ENCODE measurements around the gene SSR2. TPM values are rescaled to one million over a fixed set of nuclear protein-coding genes. Genes with fewer than 3 reads are reported as not detected.

Gene SSR2
- total RNA-seq, 4 donors from 2014 or later, result 172 to 236 (median 212) TPM

GRCh38 chr1:156012051-156012817, 8.5 kb downstream of the SSR2 start:
- no peaks in the 10 kb centered on the region for H3K27me3 ChIP-seq
- peaks cover 9 to 95% (median 18%) of the 10 kb centered on the region in 3 donors for H3K36me3 ChIP-seq
- H3K27ac ChIP-seq, result no peak overlapping the region
- H3K4me1 ChIP-seq, result peaks cover 0 to 4% (median 0%) of the 10 kb centered on the region in 4 donors
- DNase-seq (ENCODE audit: low spot score in 2 of 2), result no peak
- TF ChIP-seq EP300 (IDR thresholded peaks at IDR 0.05) (no peak), POLR2A (IDR thresholded peaks at IDR 0.05) (no peak), CTCF (IDR thresholded peaks at IDR 0.05) (no peak)
- H3K4me3 ChIP-seq, result no peak overlapping the region
- H3K9me3 ChIP-seq, result no peaks in the 10 kb centered on the region
- 94% methylated on average over 4 of the region's 4 CpGs for WGBS, 2 donors

GRCh38 chr1:156009404-156009803, 11.3 kb downstream of the SSR2 start:
- H3K9me3 ChIP-seq, result no peaks in the 10 kb centered on the region
- peaks cover 0 to 6% (median 2%) of the 10 kb centered on the region in 4 donors for H3K4me1 ChIP-seq
- H3K36me3 ChIP-seq, result peaks cover 9 to 66% (median 16%) of the 10 kb centered on the region in 3 donors
- no peak for DNase-seq (ENCODE audit: low spot score in 2 of 2)
- no peaks in the 10 kb centered on the region for H3K27me3 ChIP-seq
- TF ChIP-seq CTCF (IDR thresholded peaks at IDR 0.05) (no peak), POLR2A (IDR thresholded peaks at IDR 0.05) (no peak), EP300 (IDR thresholded peaks at IDR 0.05) (no peak)
- peak overlapping the region in 1 of 4 donors; percentile 44 for H3K27ac ChIP-seq
- whole genome bisulfite sequencing, 2 donors, result 28 to 31% methylated on average over 3 of the region's 3 CpGs
- no peak overlapping the region for H3K4me3 ChIP-seq

GRCh38 chr1:156006666-156007376, 13.9 kb downstream of the SSR2 start:
- Histone ChIP-seq H3K27ac (peak overlapping the region; percentile 28 to 78 (median 57)), H3K36me3 (peaks cover 5 to 41% (median 7%) of the 10 kb centered on the region in 3 donors), H3K4me1 (peaks cover 0 to 19% (median 2%) of the 10 kb centered on the region in 4 donors), H3K27me3 (no peaks in the 10 kb centered on the region), H3K4me3 (no peak overlapping the region), H3K9me3 (no peaks in the 10 kb centered on the region)
- DNase-seq (ENCODE audit: low spot score in 2 of 2), result no peak
- WGBS, 2 donors, result 28 to 37% methylated on average over 7 of the region's 7 CpGs
- peak in 1 of 2 donors; percentile 13 for TF ChIP-seq EP300 (IDR thresholded peaks at IDR 0.05)
- TF ChIP-seq CTCF (IDR thresholded peaks at IDR 0.05), result no peak

GRCh38 chr1:156004843-156005584, 15.7 kb downstream of the SSR2 start:
- WGBS, 2 donors, result 80 to 84% methylated on average over 4 of the region's 4 CpGs
- no peaks in the 10 kb centered on the region for H3K27me3 ChIP-seq
- no peaks in the 10 kb centered on the region for H3K9me3 ChIP-seq
- TF ChIP-seq CTCF (IDR thresholded peaks at IDR 0.05) (no peak), POLR2A (IDR thresholded peaks at IDR 0.05) (no peak), EP300 (IDR thresholded peaks at IDR 0.05) (no peak)
- H3K4me3 ChIP-seq, result no peak overlapping the region
- peaks cover 5 to 23% (median 5%) of the 10 kb centered on the region in 3 donors for H3K36me3 ChIP-seq
- H3K4me1 ChIP-seq, result peaks cover 0 to 32% (median 7%) of the 10 kb centered on the region in 4 donors
- no peak for DNase-seq (ENCODE audit: low spot score in 2 of 2)
- H3K27ac ChIP-seq, result peak overlapping the region in 3 of 4 donors; percentile 42 to 78 (median 65)
